Stimulated activated naive CD8-positive, alpha-beta T cell treated with anti-CD3 and anti-CD28 coated beads, Interleukin-15, Interleukin-2, amounts not matched to agents 100 ng/mL and 50 ng/mL, for 24 hours (primary cell): ENCODE data around the gene ITPR2.
"Not testable (repeated sequence)": the region's sequence is repeated elsewhere in the genome, so short reads cannot be mapped to it uniquely, and the experiment has no call there.

Source experiments
- H3K27ac Mint-ChIP-seq: one replicate; pipeline ENCODE4 v1.8.0; 2021; ENCODE audit warnings: mild to moderate bottlenecking, mixed read lengths
- H3K27me3 Mint-ChIP-seq: one replicate; pipeline ENCODE4 v1.8.0; 2021; ENCODE audit warnings: mixed read lengths
- H3K36me3 Mint-ChIP-seq: one replicate; pipeline ENCODE4 v1.8.0; 2021; ENCODE audit warnings: low read depth, mixed read lengths
- H3K4me1 Mint-ChIP-seq: one replicate; pipeline ENCODE4 v1.8.0; 2021; ENCODE audit warnings: low read depth, mixed read lengths
- H3K4me3 Mint-ChIP-seq: one replicate; pipeline ENCODE4 v1.8.0; 2021; ENCODE audit warnings: mild to moderate bottlenecking, mixed read lengths
- H3K9me3 Mint-ChIP-seq: one replicate; pipeline ENCODE4 v1.8.0; 2021; ENCODE audit warnings: mixed read lengths

ITPR2 gene

GRCh38 chr12:26668230-26668629 is 164.8 kb downstream of the ITPR2 start:
- Mint-ChIP-seq H3K27ac (no peak overlapping the region), H3K36me3 (peaks cover 47% of the 10 kb centered on the region), H3K4me1 (no peaks in the 10 kb centered on the region), H3K4me3 (no peak overlapping the region), H3K9me3 (no peaks in the 10 kb centered on the region), H3K27me3 (no peaks in the 10 kb centered on the region)

- no peaks in the 10 kb centered on the region for H3K4me1 Mint-ChIP-seq
- no peak overlapping the region for H3K4me3 Mint-ChIP-seq
- no peak overlapping the region for H3K27ac Mint-ChIP-seq
- no peaks in the 10 kb centered on the region for H3K27me3 Mint-ChIP-seq
- H3K36me3 Mint-ChIP-seq = peaks cover 53% of the 10 kb centered on the region
- no peaks in the 10 kb centered on the region for H3K9me3 Mint-ChIP-seq
These were observed 166.7 kb downstream of the ITPR2 start for GRCh38 chr12:26666286-26666685.

- no peaks in the 10 kb centered on the region for H3K4me1 Mint-ChIP-seq
- H3K27ac Mint-ChIP-seq = no peak overlapping the region
- H3K4me3 Mint-ChIP-seq = no peak overlapping the region
- H3K9me3 Mint-ChIP-seq = no peaks in the 10 kb centered on the region
- peaks cover 57% of the 10 kb centered on the region for H3K36me3 Mint-ChIP-seq
- H3K27me3 Mint-ChIP-seq = no peaks in the 10 kb centered on the region
These were observed 171.6 kb downstream of the ITPR2 start for GRCh38 chr12:26661399-26661798.

GRCh38 chr12:26659930-26660329 is 173.1 kb downstream of the ITPR2 start:
- Mint-ChIP-seq H3K27ac (no peak overlapping the region), H3K27me3 (no peaks in the 10 kb centered on the region), H3K4me3 (no peak overlapping the region), H3K9me3 (no peaks in the 10 kb centered on the region), H3K4me1 (no peaks in the 10 kb centered on the region), H3K36me3 (peaks cover 61% of the 10 kb centered on the region)

GRCh38 chr12:26658991-26659390 is 174.0 kb downstream of the ITPR2 start:
- peaks cover 65% of the 10 kb centered on the region for H3K36me3 Mint-ChIP-seq

GRCh38 chr12:26654623-26655022 is 178.4 kb downstream of the ITPR2 start:
- H3K9me3 Mint-ChIP-seq = peaks cover 3% of the 10 kb centered on the region
- no peaks in the 10 kb centered on the region for H3K27me3 Mint-ChIP-seq
- peaks cover 81% of the 10 kb centered on the region for H3K36me3 Mint-ChIP-seq
- H3K27ac Mint-ChIP-seq = no peak overlapping the region
- no peak overlapping the region for H3K4me3 Mint-ChIP-seq
- peaks cover 6% of the 10 kb centered on the region for H3K4me1 Mint-ChIP-seq

More at GRCh38 chr12:26658991-26659390, 174.0 kb downstream of the ITPR2 start:
- no peaks in the 10 kb centered on the region for H3K9me3 Mint-ChIP-seq
- H3K4me1 Mint-ChIP-seq = no peaks in the 10 kb centered on the region
- no peaks in the 10 kb centered on the region for H3K27me3 Mint-ChIP-seq
- no peak overlapping the region for H3K27ac Mint-ChIP-seq
- H3K4me3 Mint-ChIP-seq = no peak overlapping the region

GRCh38 chr12:26651566-26652188 is 181.3 kb downstream of the ITPR2 start:
- Mint-ChIP-seq H3K4me3 (no peak overlapping the region), H3K36me3 (peaks cover 75% of the 10 kb centered on the region), H3K4me1 (peaks cover 6% of the 10 kb centered on the region), H3K27me3 (no peaks in the 10 kb centered on the region), H3K27ac (peak overlapping the region; percentile 52), H3K9me3 (peaks cover 3% of the 10 kb centered on the region)

GRCh38 chr12:26651036-26651435 is 182.0 kb downstream of the ITPR2 start:
- Mint-ChIP-seq H3K4me1 (peaks cover 6% of the 10 kb centered on the region), H3K36me3 (peaks cover 70% of the 10 kb centered on the region), H3K4me3 (no peak overlapping the region), H3K27ac (peak overlapping the region; percentile 42), H3K27me3 (no peaks in the 10 kb centered on the region), H3K9me3 (peaks cover 3% of the 10 kb centered on the region)

- H3K27ac Mint-ChIP-seq = no peak overlapping the region
- H3K4me1 Mint-ChIP-seq = peaks cover 10% of the 10 kb centered on the region
- H3K36me3 Mint-ChIP-seq = peaks cover 54% of the 10 kb centered on the region
These were observed 184.0 kb downstream of the ITPR2 start for GRCh38 chr12:26648999-26649398.

GRCh38 chr12:26648584-26648983 is 184.4 kb downstream of the ITPR2 start:
- H3K4me1 Mint-ChIP-seq = peaks cover 10% of the 10 kb centered on the region
- H3K36me3 Mint-ChIP-seq = peaks cover 54% of the 10 kb centered on the region
- H3K27me3 Mint-ChIP-seq = no peaks in the 10 kb centered on the region
- no peak overlapping the region for H3K27ac Mint-ChIP-seq
- no peak overlapping the region for H3K4me3 Mint-ChIP-seq
- H3K9me3 Mint-ChIP-seq = peaks cover 3% of the 10 kb centered on the region

More at GRCh38 chr12:26648999-26649398, 184.0 kb downstream of the ITPR2 start:
- peaks cover 3% of the 10 kb centered on the region for H3K9me3 Mint-ChIP-seq
- no peaks in the 10 kb centered on the region for H3K27me3 Mint-ChIP-seq
- no peak overlapping the region for H3K4me3 Mint-ChIP-seq

GRCh38 chr12:26648066-26648465 is 184.9 kb downstream of the ITPR2 start:
- no peaks in the 10 kb centered on the region for H3K27me3 Mint-ChIP-seq
- peaks cover 3% of the 10 kb centered on the region for H3K9me3 Mint-ChIP-seq
- no peak overlapping the region for H3K4me3 Mint-ChIP-seq
- no peak overlapping the region for H3K27ac Mint-ChIP-seq
- H3K36me3 Mint-ChIP-seq = peaks cover 51% of the 10 kb centered on the region
- peaks cover 10% of the 10 kb centered on the region for H3K4me1 Mint-ChIP-seq

- peaks cover 3% of the 10 kb centered on the region for H3K9me3 Mint-ChIP-seq
- H3K27me3 Mint-ChIP-seq = no peaks in the 10 kb centered on the region
- peaks cover 10% of the 10 kb centered on the region for H3K4me1 Mint-ChIP-seq
- H3K4me3 Mint-ChIP-seq = no peak overlapping the region
- H3K27ac Mint-ChIP-seq = no peak overlapping the region
- peaks cover 41% of the 10 kb centered on the region for H3K36me3 Mint-ChIP-seq
These were observed 185.9 kb downstream of the ITPR2 start for GRCh38 chr12:26647088-26647487.

GRCh38 chr12:26646571-26646970 is 186.4 kb downstream of the ITPR2 start:
- Mint-ChIP-seq H3K36me3 (peaks cover 36% of the 10 kb centered on the region), H3K4me3 (no peak overlapping the region), H3K27me3 (no peaks in the 10 kb centered on the region), H3K9me3 (no peaks in the 10 kb centered on the region), H3K27ac (no peak overlapping the region), H3K4me1 (peaks cover 9% of the 10 kb centered on the region)

- H3K36me3 Mint-ChIP-seq = peaks cover 27% of the 10 kb centered on the region
- not testable (repeated sequence) for H3K4me3 Mint-ChIP-seq, H3K27me3 Mint-ChIP-seq, H3K9me3 Mint-ChIP-seq, H3K4me1 Mint-ChIP-seq
- peak overlapping the region; percentile 56 for H3K27ac Mint-ChIP-seq
These were observed 188.6 kb downstream of the ITPR2 start for GRCh38 chr12:26644376-26644775.

- Mint-ChIP-seq H3K9me3 (no peaks in the 10 kb centered on the region), H3K36me3 (peaks cover 27% of the 10 kb centered on the region), H3K4me3 (no peak overlapping the region), H3K27me3 (no peaks in the 10 kb centered on the region), H3K4me1 (peaks cover 4% of the 10 kb centered on the region), H3K27ac (no peak overlapping the region)
These were observed 189.3 kb downstream of the ITPR2 start for GRCh38 chr12:26643532-26644315.
